ENCODE measurements around the gene GALNT18.

The GALNT18 gene

GRCh38 chr11:11244470-11245080, 377.2 kb downstream of the GALNT18 start:
- DNase-seq (ENCODE audit: extremely low read depth, low read depth), result no peak
- no peak for TF ChIP-seq CTCF (IDR thresholded peaks at IDR 0.05; ENCODE audit: low read depth, low read length)

- no peak for DNase-seq (ENCODE audit: extremely low read depth, low read depth)
- TF ChIP-seq CTCF (IDR thresholded peaks at IDR 0.05; ENCODE audit: low read depth, low read length), result no peak
Measured at GRCh38 chr11:11243590-11244469, 378.0 kb downstream of the GALNT18 start.

GRCh38 chr11:11243209-11243589, 378.6 kb downstream of the GALNT18 start:
- TF ChIP-seq CTCF (IDR thresholded peaks at IDR 0.05; ENCODE audit: low read depth, low read length), result no peak
- no peak for DNase-seq (ENCODE audit: extremely low read depth, low read depth)

GRCh38 chr11:11241284-11241683, 380.5 kb downstream of the GALNT18 start:
- TF ChIP-seq CTCF (IDR thresholded peaks at IDR 0.05; ENCODE audit: low read depth, low read length), result no peak
- no peak for DNase-seq (ENCODE audit: extremely low read depth, low read depth)

- no peak for DNase-seq (ENCODE audit: extremely low read depth, low read depth)
- TF ChIP-seq CTCF (IDR thresholded peaks at IDR 0.05; ENCODE audit: low read depth, low read length), result no peak
Measured at GRCh38 chr11:11239959-11240358, 381.8 kb downstream of the GALNT18 start.

GRCh38 chr11:11237070-11237832, 384.6 kb downstream of the GALNT18 start:
- no peak for TF ChIP-seq CTCF (IDR thresholded peaks at IDR 0.05; ENCODE audit: low read depth, low read length)
- no peak for DNase-seq (ENCODE audit: extremely low read depth, low read depth)

All from AG09319 (cell line).